ENCODE measurements around the gene PCNT. TPM values are rescaled to one million over a fixed set of nuclear protein-coding genes. Genes with fewer than 3 reads are reported as not detected.

Gene PCNT
- total RNA-seq, 2 experiments from 2014 or later: 54.4 to 55.5 TPM

GRCh38 chr21:46289655-46290179 lies 34.2 kb upstream of the PCNT start:
- Histone ChIP-seq H3K27me3 (ENCODE audit: control insufficient read depth in 1 of 2, insufficient read depth in 2 of 2, low read length in 2 of 2) (no peaks in the 10 kb centered on the region), H3K4me3 (ENCODE audit: low read length) (no peak overlapping the region), H3K27ac (ENCODE audit: low read depth in 1 of 2, low read length in 2 of 2) (no peak overlapping the region), H3K36me3 (ENCODE audit: insufficient read depth, low read length) (peaks cover 8% of the 10 kb centered on the region), H3K9me3 (ENCODE audit: control insufficient read depth in 1 of 2, insufficient read depth in 1 of 2, low read length in 2 of 2) (peaks cover 0 to 4% of the 10 kb centered on the region in 2 experiments), H3K4me1 (ENCODE audit: insufficient read depth, low read length) (peaks cover 16% of the 10 kb centered on the region)
- Mint-ChIP-seq H3K36me3 (ENCODE audit: low read depth) (peaks cover 43% of the 10 kb centered on the region), H3K9me3 (no peaks in the 10 kb centered on the region), H3K27ac (no peak overlapping the region), H3K27me3 (no peaks in the 10 kb centered on the region), H3K4me1 (ENCODE audit: low read depth) (peaks cover 34% of the 10 kb centered on the region), H3K4me3 (no peak overlapping the region)
- POLR2A ChIA-PET: no interaction called here
- no peak for ATAC-seq (ENCODE audit: poor library complexity)
- TF ChIP-seq CTCF (IDR thresholded peaks at IDR 0.05): no peak
- intact Hi-C loops (cut with DNase I, micrococcal nuclease): loop anchor here in 1 of 2 experiments (5.0 to 10.0 kb wide), 4 partner anchors 33 to 315 kb away; partner anchors contain the start of genes C21orf58, LSS and PCNT
- no peak for DNase-seq
- CTCF ChIA-PET: no interaction called here

- ChIA-PET POLR2A (no interaction called here), CTCF (interaction anchor here (0.7 kb wide), 1 partner anchor 35 kb away, joined by 3 read pairs; no protein-coding TSS in a partner anchor)
- intact Hi-C loops (cut with DNase I, micrococcal nuclease): no loop called here
- Histone ChIP-seq H3K4me3 (ENCODE audit: low read length) (no peak overlapping the region), H3K4me1 (ENCODE audit: insufficient read depth, low read length) (peaks cover 22% of the 10 kb centered on the region), H3K36me3 (ENCODE audit: insufficient read depth, low read length) (peaks cover 6% of the 10 kb centered on the region), H3K9me3 (ENCODE audit: control insufficient read depth in 1 of 2, insufficient read depth in 1 of 2, low read length in 2 of 2) (peaks cover 0 to 4% of the 10 kb centered on the region in 2 experiments), H3K27me3 (ENCODE audit: control insufficient read depth in 1 of 2, insufficient read depth in 2 of 2, low read length in 2 of 2) (no peaks in the 10 kb centered on the region), H3K27ac (ENCODE audit: low read depth in 1 of 2, low read length in 2 of 2) (no peak overlapping the region)
- H3K4me3 Mint-ChIP-seq: no peak overlapping the region
- no peak for DNase-seq
- no peaks in the 10 kb centered on the region for H3K27me3 Mint-ChIP-seq
- peaks cover 37% of the 10 kb centered on the region for H3K36me3 Mint-ChIP-seq (ENCODE audit: low read depth)
- TF ChIP-seq CTCF (IDR thresholded peaks at IDR 0.05): no peak
- peaks cover 22% of the 10 kb centered on the region for H3K4me1 Mint-ChIP-seq (ENCODE audit: low read depth)
- no peak overlapping the region for H3K27ac Mint-ChIP-seq
- no peak for ATAC-seq (ENCODE audit: poor library complexity)
- H3K9me3 Mint-ChIP-seq: no peaks in the 10 kb centered on the region
Observed at GRCh38 chr21:46291561-46291960, 32.4 kb upstream of the PCNT start.

GRCh38 chr21:46294647-46295176 lies 29.2 kb upstream of the PCNT start:
- H3K27me3 Mint-ChIP-seq: peaks cover 4% of the 10 kb centered on the region
- H3K36me3 Mint-ChIP-seq (ENCODE audit: low read depth): peaks cover 22% of the 10 kb centered on the region
- H3K4me1 Mint-ChIP-seq (ENCODE audit: low read depth): peaks cover 9% of the 10 kb centered on the region
- peaks cover 0 to 6% of the 10 kb centered on the region in 2 experiments for H3K27me3 ChIP-seq (ENCODE audit: control insufficient read depth in 1 of 2, insufficient read depth in 2 of 2, low read length in 2 of 2)
- TF ChIP-seq CTCF (IDR thresholded peaks at IDR 0.05): no peak
- no peak overlapping the region for H3K4me3 ChIP-seq (ENCODE audit: low read length)
- no peak overlapping the region for H3K4me3 Mint-ChIP-seq
- POLR2A ChIA-PET: no interaction called here
- peaks cover 6% of the 10 kb centered on the region for H3K36me3 ChIP-seq (ENCODE audit: insufficient read depth, low read length)
- DNase-seq (peak in 1 of 14 experiments; percentile 15), ATAC-seq (ENCODE audit: poor library complexity) (no peak)
- intact Hi-C loops (cut with DNase I, micrococcal nuclease): no loop called here
- CTCF ChIA-PET: no interaction called here
- peaks cover 0 to 9% of the 10 kb centered on the region in 2 experiments for H3K9me3 ChIP-seq (ENCODE audit: control insufficient read depth in 1 of 2, insufficient read depth in 1 of 2, low read length in 2 of 2)
- H3K27ac Mint-ChIP-seq: no peak overlapping the region
- peaks cover 28% of the 10 kb centered on the region for H3K4me1 ChIP-seq (ENCODE audit: insufficient read depth, low read length)
- no peaks in the 10 kb centered on the region for H3K9me3 Mint-ChIP-seq
- no peak overlapping the region for H3K27ac ChIP-seq (ENCODE audit: low read depth in 1 of 2, low read length in 2 of 2)
